H1 (cell line): Measurements from ENCODE around the gene IRF9. TPM values are rescaled to one million over a fixed set of nuclear protein-coding genes. Genes with fewer than 3 reads are reported as not detected.

Source experiments
- CTCF ChIA-PET: fragments of 300-600 bp; sonication (Branson Sonifier 250); formaldehyde crosslinking; loops from one replicate; lab custom pipeline; 2021; ENCODE audit not compliant: partially characterized antibody; lab: Charles Lee
- POLR2A ChIA-PET: fragments of 300-600 bp; sonication (Branson Sonifier 250); formaldehyde crosslinking; loops from one replicate; lab custom pipeline; 2021; ENCODE audit warnings: inconsistent platforms; ENCODE audit not compliant: partially characterized antibody; lab: Charles Lee
- DNase-seq, 2 experiments: peaks; one replicate each; pipeline versions ENCODE4 v3.0.0 to v3.0.0-alpha.2; 2010 to 2022; ENCODE audit warnings: low spot score in 2 of 2, low read depth in 1 of 2, mixed read lengths in 1 of 2
- FAIRE-seq: peaks from 2 replicates; lab custom pipeline; 2011; peaks lifted over from hg19 to GRCh38; lab: Jason Lieb, UNC
- H2AFZ ChIP-seq: 2 replicates; pipeline ENCODE4 v1.8.1; 2012; ENCODE audit warnings: low read length, inconsistent platforms
- H2AK5ac ChIP-seq: 2 replicates; pipeline ENCODE4 v1.6.1; 2013; ENCODE audit warnings: low read depth, low read length
- H2BK120ac ChIP-seq: replicated peaks from 2 replicates; pipeline ENCODE3; 2013; ENCODE audit warnings: low read depth, low read length, inconsistent platforms
- H2BK12ac ChIP-seq: 2 replicates; pipeline ENCODE4 v1.6.1; 2013; ENCODE audit warnings: low read depth, low read length
- H2BK15ac ChIP-seq: 2 replicates; pipeline ENCODE4 v1.6.1; 2013; ENCODE audit warnings: low read length
- H2BK20ac ChIP-seq: 2 replicates; pipeline ENCODE4 v1.6.1; 2013; ENCODE audit warnings: low read length
- H2BK5ac ChIP-seq: 2 replicates; pipeline ENCODE4 v1.6.1; 2013; ENCODE audit warnings: low read depth, low read length
- H3K14ac ChIP-seq: 2 replicates; pipeline ENCODE4 v1.6.1; 2013; ENCODE audit warnings: inconsistent platforms; ENCODE audit not compliant: insufficient read length
- H3K18ac ChIP-seq: 2 replicates; pipeline ENCODE4 v1.6.1; 2013; ENCODE audit warnings: low read length; ENCODE audit errors: extremely low read depth
- H3K23ac ChIP-seq: 2 replicates; pipeline ENCODE4 v1.6.1; 2013; ENCODE audit warnings: inconsistent platforms; ENCODE audit not compliant: insufficient read length
- H3K23me2 ChIP-seq: 2 replicates; pipeline ENCODE4 v1.6.1; 2013; ENCODE audit warnings: low read depth, low read length
- H3K27ac ChIP-seq: 2 replicates; pipeline ENCODE4 v1.6.1; 2011; ENCODE audit warnings: low read depth, low read length, inconsistent platforms
- H3K27me3 ChIP-seq, 4 experiments: replicated peaks in 1 of 4; 1 replicate in 1 of 4; 2 replicates in 3 of 4; pipeline versions ENCODE4 v1.6.1 to v1.8.1; 2011 to 2013; ENCODE audit warnings: low read length in 3 of 4, mild to moderate bottlenecking in 3 of 4, inconsistent platforms in 2 of 4, mixed read lengths in 2 of 4, moderate library complexity in 1 of 4; ENCODE audit not compliant: control insufficient read depth in 3 of 4, insufficient read depth in 3 of 4; ENCODE audit errors: extremely low read depth in 1 of 4
- H3K36me3 ChIP-seq, 4 experiments: 2 replicates each; pipeline versions ENCODE4 v1.6.1 to v1.8.1; 2011 to 2013; ENCODE audit warnings: mild to moderate bottlenecking in 4 of 4, low read length in 3 of 4, moderate library complexity in 2 of 4, control low read depth in 1 of 4, inconsistent platforms in 1 of 4; ENCODE audit not compliant: insufficient read depth in 4 of 4, control insufficient read depth in 2 of 4
- H3K4ac ChIP-seq: replicated peaks from 2 replicates; pipeline ENCODE3; 2013; ENCODE audit warnings: low read length, low read depth, mixed read lengths, inconsistent platforms; ENCODE audit not compliant: insufficient read length
- H3K4me1 ChIP-seq, 4 experiments: replicated peaks in 1 of 4; 1 replicate in 1 of 4; 2 replicates in 3 of 4; pipeline versions ENCODE4 v1.6.1 to v1.8.1; 2011 to 2013; ENCODE audit warnings: low read length in 3 of 4, inconsistent platforms in 2 of 4, mixed read lengths in 1 of 4; ENCODE audit not compliant: insufficient read depth in 4 of 4, control insufficient read depth in 3 of 4
- H3K4me2 ChIP-seq, 2 experiments: 2 replicates each; pipeline versions ENCODE4 v1.6.1 to v1.8.1; 2011 to 2013; ENCODE audit warnings: low read depth in 2 of 2, low read length in 2 of 2, control low read depth in 1 of 2, inconsistent platforms in 1 of 2, mild to moderate bottlenecking in 1 of 2; ENCODE audit not compliant: insufficient read depth in 1 of 2
- H3K4me3 ChIP-seq, 4 experiments: fragments of 200-600, 300-600 bp in 1 of 4; sonication (generic), shearing (Covaris generic), sonication (Bioruptor Twin) in 1 of 4; 2 replicates each; pipeline versions ENCODE4 v1.5.1 to v1.8.1; 2011 to 2016; ENCODE audit warnings: low read length in 4 of 4, low read depth in 3 of 4, control low read depth in 2 of 4, inconsistent platforms in 2 of 4, mild to moderate bottlenecking in 2 of 4, mixed read lengths in 1 of 4, moderate library complexity in 1 of 4; ENCODE audit not compliant: insufficient read depth in 2 of 4; ENCODE audit errors: extremely low read depth in 1 of 4
- H3K56ac ChIP-seq: replicated peaks from 2 replicates; pipeline ENCODE3; 2013; ENCODE audit warnings: low read depth, mild to moderate bottlenecking, mixed read lengths, low read length, inconsistent platforms; ENCODE audit not compliant: insufficient read length
- H3K79me1 ChIP-seq: 2 replicates; pipeline ENCODE4 v1.6.1; 2013; ENCODE audit warnings: low read depth, low read length, control low read depth
- H3K79me2 ChIP-seq, 2 experiments: 2 replicates each; pipeline versions ENCODE4 v1.6.1 to v1.8.1; 2012 to 2013; ENCODE audit warnings: low read length in 2 of 2, mild to moderate bottlenecking in 2 of 2, inconsistent platforms in 1 of 2; ENCODE audit not compliant: insufficient read depth in 2 of 2, control insufficient read depth in 1 of 2
- H3K9ac ChIP-seq, 4 experiments: replicated peaks in 1 of 4; 1 replicate in 1 of 4; 2 replicates in 3 of 4; pipeline versions ENCODE4 v1.6.1 to v1.8.1; 2011 to 2013; ENCODE audit warnings: low read depth in 3 of 4, low read length in 3 of 4, control low read depth in 2 of 4, mild to moderate bottlenecking in 2 of 4, moderate library complexity in 2 of 4, inconsistent platforms in 1 of 4; ENCODE audit errors: extremely low read depth in 1 of 4
- H3K9me3 ChIP-seq, 2 experiments: 2 replicates each; pipeline versions ENCODE4 v1.6.1 to v1.8.1; 2012 to 2013; ENCODE audit warnings: mild to moderate bottlenecking in 2 of 2, moderate library complexity in 2 of 2, control low read depth in 1 of 2, inconsistent platforms in 1 of 2, low read depth in 1 of 2, low read length in 1 of 2, mixed read lengths in 1 of 2; ENCODE audit not compliant: insufficient read depth in 2 of 2
- H4K20me1 ChIP-seq, 2 experiments: replicated peaks in 1 of 2; 2 replicates each; pipeline versions ENCODE3 to v1.8.1; 2011 to 2013; ENCODE audit warnings: inconsistent platforms in 2 of 2, low read length in 2 of 2, mild to moderate bottlenecking in 1 of 2; ENCODE audit not compliant: insufficient read depth in 2 of 2, control insufficient read depth in 1 of 2
- H4K5ac ChIP-seq: 2 replicates; pipeline ENCODE4 v1.6.1; 2013; ENCODE audit warnings: low read length, low read depth, mixed read lengths, inconsistent platforms; ENCODE audit not compliant: insufficient read length
- H4K8ac ChIP-seq: 2 replicates; pipeline ENCODE4 v1.8.0; 2013; ENCODE audit warnings: mild to moderate bottlenecking, moderate library complexity, low read length, inconsistent platforms; ENCODE audit not compliant: insufficient read depth; ENCODE audit errors: extremely low read depth
- H4K91ac ChIP-seq: replicated peaks from 2 replicates; pipeline ENCODE3; 2013; ENCODE audit warnings: low read length, mixed read lengths, inconsistent platforms; ENCODE audit not compliant: insufficient read length
- CBX8 ChIP-seq: fragments of 300-800, 300-1000 bp; sonication (generic); IDR thresholded peaks from 2 replicates; pipeline ENCODE4 v1.7.1; 2016; ENCODE audit warnings: low read depth, low read length, borderline replicate concordance
- GTF2F1 ChIP-seq: IDR thresholded peaks from 2 replicates; pipeline ENCODE4 v1.6.1; 2012; ENCODE audit warnings: low read depth, low read length, improper control_type of control experiment, borderline replicate concordance
- KDM4A ChIP-seq: IDR thresholded peaks from one replicate; pipeline ENCODE4 v1.7.1; 2012; ENCODE audit warnings: low read depth, mild to moderate bottlenecking, moderate library complexity, low read length, inconsistent platforms; ENCODE audit not compliant: severe bottlenecking
- RAD21 ChIP-seq, 2 experiments: IDR thresholded peaks in 1 of 2; conservative IDR thresholded peaks in 1 of 2; 2 replicates each; pipeline ENCODE4 v1.6.1; 2011; ENCODE audit warnings: low read depth in 2 of 2, low read length in 2 of 2, improper control_type of control experiment in 1 of 2, inconsistent platforms in 1 of 2, mild to moderate bottlenecking in 1 of 2, moderate library complexity in 1 of 2
- SIN3A ChIP-seq, 2 experiments: IDR thresholded peaks in 1 of 2; conservative IDR thresholded peaks in 1 of 2; 2 replicates each; pipeline ENCODE4 v1.6.1; 2011 to 2012; ENCODE audit warnings: low read length in 2 of 2, improper control_type of control experiment in 1 of 2, low read depth in 1 of 2, mild to moderate bottlenecking in 1 of 2
- WGBS, 2 experiments: shearing (Covaris generic) in 1 of 2; methylation state at CpG; one replicate each; pipeline versions ENCODE4 v1.1.6 to v1.1.7; 2013 to 2015; ENCODE audit warnings: low lambda C conversion rate in 2 of 2, mixed read lengths in 2 of 2, inconsistent platforms in 1 of 2, low coverage in 1 of 2, missing lambda C conversion rate in 1 of 2; ENCODE audit not compliant: insufficient replicate concordance in 2 of 2, insufficient coverage in 1 of 2, insufficient read length in 1 of 2; ENCODE audit errors: extremely low coverage in 1 of 2, missing lambda C conversion rate in 1 of 2; 5-methylcytosine and 5-hydroxymethylcytosine counted together
- polyA plus RNA-seq, 7 experiments: library from polyadenylated mRNA; depleted of rRNA in 3 of 7; stranded (reverse) in 5 of 7; unstranded in 2 of 7; fragments of >200 nt in 5 of 7; fragments of 200-250 nt in 2 of 7; gene quantifications; 1 replicate in 5 of 7; 2 replicates in 1 of 7; 4 replicates in 1 of 7; pipeline versions ENCODE4 v1.2.1 to v1.2.3, GENCODE V29; 2011 to 2013; ENCODE audit warnings: missing spikeins in 2 of 7, mixed read lengths in 2 of 7
- total RNA-seq: library from RNA; stranded (reverse); fragmentation: NEBNext Ultra II Directional; extraction: Animal tissue kit (Norgen Biotek cat#: 25700); gene quantifications from 2 replicates; pipeline ENCODE4 v1.2.1, GENCODE V29; 2021

IRF9 gene
- total and polyA plus RNA-seq, 2 of the 8 experiments (the other 6 are each of a cell fraction or from before 2014, with no cell fraction given), result 11.4 to 13.2 TPM

GRCh38 chr14:24145690-24146452, 15.2 kb upstream of the IRF9 start:
- Histone ChIP-seq H3K4me2 (peak overlapping the region; percentile 70 to 83), H2BK20ac (no peak overlapping the region), H3K56ac (peak overlapping the region; percentile 38), H4K5ac (peak overlapping the region; percentile 2), H3K27me3 (no peaks in the 10 kb centered on the region), H2BK120ac (no peak overlapping the region), H3K23ac (no peak overlapping the region), H4K20me1 (peaks cover 0 to 16% of the 10 kb centered on the region in 2 experiments), H3K23me2 (peaks cover 11% of the 10 kb centered on the region), H3K79me1 (peaks cover 8% of the 10 kb centered on the region; the same call in 1 of the 2 replicates), H2AK5ac (no peak overlapping the region), H2BK12ac (no peak overlapping the region), H3K9ac (peak overlapping the region in 3 of 4 experiments; percentile 56 to 70 (median 69); a peak in 5 of 7 replicates), H3K27ac (0 out of 2 replicates have a peak overlapping the region, but pooled peaks have one; percentile 39), H3K9me3 (no peaks in the 10 kb centered on the region), H4K8ac (no peak overlapping the region), H2BK5ac (peak overlapping the region; percentile 60; the same call in 1 of the 2 replicates), H3K4me3 (peak overlapping the region; percentile 84 to 98 (median 90)), H3K4ac (no peak overlapping the region), H2AFZ (peak overlapping the region; percentile 83; the same call in 1 of the 2 replicates), H3K14ac (no peak overlapping the region), H2BK15ac (no peak overlapping the region), H4K91ac (no peak overlapping the region), H3K36me3 (peaks cover 5 to 24% (median 18%) of the 10 kb centered on the region in 4 experiments), H3K4me1 (peaks cover 0 to 10% (median 8%) of the 10 kb centered on the region in 4 experiments; a peak in 5 of 7 replicates), H3K79me2 (peaks cover 0 to 28% of the 10 kb centered on the region in 2 experiments; a peak in 3 of 4 replicates), H3K18ac (no peak overlapping the region)
- POLR2A ChIA-PET, result interaction anchor here (0.6 to 9.6 kb wide), 18 partner anchors 9 to 1177 kb away, joined by 3 to 86 read pairs (median 5); partner anchors contain the start of genes CHMP4A, DCAF11, DHRS1 and IRF9
- FAIRE-seq (no peak), DNase-seq (no peak)
- no peak for TF ChIP-seq GTF2F1
- no peak for TF ChIP-seq RAD21 (IDR thresholded peaks at IDR 0.05 in 1 of 2, conservative IDR thresholded peaks at IDR 0.05 in 1 of 2; ENCODE audit: low read depth in 2 of 2, low read length in 2 of 2)
- 0 out of 4 replicates have a peak, but pooled peaks of 1 of the 2 experiments have one; percentile 48 for TF ChIP-seq SIN3A (conservative IDR thresholded peaks at IDR 0.05 in 1 of 2, IDR thresholded peaks at IDR 0.05 in 1 of 2; ENCODE audit: low read depth in 1 of 2, low read length in 2 of 2)
- peak; percentile 18 for TF ChIP-seq KDM4A
- TF ChIP-seq CBX8, result no peak
- CTCF ChIA-PET, result interaction anchor here (0.8 to 3.7 kb wide), 7 partner anchors 8 to 88 kb away, joined by 3 to 24 read pairs (median 4); partner anchors contain the start of genes DCAF11 and IRF9
- WGBS, 2 experiments, result 48% methylated on average over 9 of the region's 9 CpGs; no CpG with 5 or more reads in 1 of the 2 experiments
